ENCODE data around the gene CSNK2A3. TPM values are rescaled to one million over a fixed set of nuclear protein-coding genes. Genes with fewer than 3 reads are reported as not detected.

The CSNK2A3 gene
- total and polyA plus RNA-seq, 8 donors: 0.19 to 1.1 (median 0.54) TPM; not detected in 1

DNA sequence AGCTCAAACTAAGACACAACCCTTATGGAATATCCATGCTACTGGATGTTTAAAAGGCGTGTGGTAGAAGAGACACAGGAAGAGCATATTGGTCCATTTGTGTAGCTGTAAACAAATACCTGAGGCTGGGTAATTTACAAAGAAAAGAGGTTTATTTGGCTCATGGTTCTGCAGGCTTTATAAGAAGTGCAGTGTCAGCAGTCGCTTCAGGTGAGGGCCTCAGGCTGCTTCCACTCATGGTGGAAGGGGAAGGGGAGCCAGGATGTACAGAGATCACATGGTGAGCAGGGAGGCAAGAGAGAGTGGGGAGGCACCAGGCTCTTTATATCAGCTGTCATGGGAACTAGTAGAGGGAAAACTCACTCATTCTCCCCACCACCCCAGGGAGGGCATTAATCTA, 31.8 kb upstream of the CSNK2A3 start:
- DNase-seq (no peak), FAIRE-seq (no peak), ATAC-seq (no peak)
- H3K4me3 ChIP-seq: no peak overlapping the region
- 96 to 97% methylated on average over 2 of the region's 2 CpGs for WGBS, 2 donors
- no peaks in the 10 kb centered on the region for H3K4me1 ChIP-seq
- intact Hi-C loops (cut with DNase I): no loop called here
- H3K36me3 ChIP-seq: no peaks in the 10 kb centered on the region
- no peaks in the 10 kb centered on the region for H3K9me3 ChIP-seq
- TF ChIP-seq, protein P1, sequence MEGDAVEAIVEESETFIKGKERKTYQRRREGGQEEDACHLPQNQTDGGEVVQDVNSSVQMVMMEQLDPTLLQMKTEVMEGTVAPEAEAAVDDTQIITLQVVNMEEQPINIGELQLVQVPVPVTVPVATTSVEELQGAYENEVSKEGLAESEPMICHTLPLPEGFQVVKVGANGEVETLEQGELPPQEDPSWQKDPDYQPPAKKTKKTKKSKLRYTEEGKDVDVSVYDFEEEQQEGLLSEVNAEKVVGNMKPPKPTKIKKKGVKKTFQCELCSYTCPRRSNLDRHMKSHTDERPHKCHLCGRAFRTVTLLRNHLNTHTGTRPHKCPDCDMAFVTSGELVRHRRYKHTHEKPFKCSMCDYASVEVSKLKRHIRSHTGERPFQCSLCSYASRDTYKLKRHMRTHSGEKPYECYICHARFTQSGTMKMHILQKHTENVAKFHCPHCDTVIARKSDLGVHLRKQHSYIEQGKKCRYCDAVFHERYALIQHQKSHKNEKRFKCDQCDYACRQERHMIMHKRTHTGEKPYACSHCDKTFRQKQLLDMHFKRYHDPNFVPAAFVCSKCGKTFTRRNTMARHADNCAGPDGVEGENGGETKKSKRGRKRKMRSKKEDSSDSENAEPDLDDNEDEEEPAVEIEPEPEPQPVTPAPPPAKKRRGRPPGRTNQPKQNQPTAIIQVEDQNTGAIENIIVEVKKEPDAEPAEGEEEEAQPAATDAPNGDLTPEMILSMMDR (IDR thresholded peaks at IDR 0.05): no peak
- no peak overlapping the region for H3K27ac ChIP-seq
- H3K27me3 ChIP-seq: no peaks in the 10 kb centered on the region

GRCh38 chr11:11383995-11384394, 30.9 kb upstream of the CSNK2A3 start:
- no peak for DNase-seq
- H3K4me1 ChIP-seq: no peaks in the 10 kb centered on the region
- H3K27me3 ChIP-seq: no peaks in the 10 kb centered on the region
- H3K9me3 ChIP-seq: no peaks in the 10 kb centered on the region
- intact Hi-C loops (cut with DNase I): no loop called here
- no peak overlapping the region for H3K4me3 ChIP-seq
- TF ChIP-seq, protein P1 (IDR thresholded peaks at IDR 0.05): no peak
- no peak for FAIRE-seq
- ATAC-seq: no peak
- 93% methylated on average over 2 of the region's 2 CpGs for WGBS, 2 donors
- no peak overlapping the region for H3K27ac ChIP-seq
- no peaks in the 10 kb centered on the region for H3K36me3 ChIP-seq

- 71 to 73% methylated on average over 7 of the region's 7 CpGs for WGBS, 2 donors
- intact Hi-C loops (cut with DNase I): no loop called here
- no peak for ATAC-seq
These were observed 29.9 kb upstream of the CSNK2A3 start for GRCh38 chr11:11382858-11383532.

DNA sequence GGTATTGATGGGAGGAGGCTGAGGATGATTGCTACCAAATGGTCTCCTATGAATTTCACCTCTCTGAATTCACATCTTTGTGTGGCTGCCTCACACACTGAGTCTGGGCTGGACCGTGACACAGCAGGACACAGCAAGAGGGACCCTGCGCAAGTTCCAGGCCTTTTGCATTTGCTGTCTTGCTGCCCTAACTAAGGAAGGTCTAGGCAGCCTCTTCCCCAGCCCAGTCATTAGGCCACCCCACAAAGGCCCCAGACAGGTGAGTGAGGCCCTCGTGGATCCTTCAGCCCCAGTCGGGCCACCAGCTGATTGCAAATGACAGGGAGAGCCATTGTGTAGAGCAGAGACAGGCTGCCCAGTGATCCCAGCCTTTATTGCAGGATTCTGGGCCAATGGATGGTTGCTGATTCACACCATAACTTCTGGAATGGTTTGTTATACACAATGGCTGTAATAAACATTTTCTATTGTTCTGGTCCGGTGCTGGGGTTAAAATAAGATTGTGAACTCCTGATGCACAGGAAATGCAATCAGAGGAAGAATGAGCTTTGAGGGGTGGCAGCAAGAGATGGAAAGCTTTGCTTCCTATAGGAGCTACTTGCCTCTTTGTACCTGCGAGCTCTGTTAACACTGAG, 28.5 kb upstream of the CSNK2A3 start:
- no peak overlapping the region for H3K27ac ChIP-seq

More at GRCh38 chr11:11382858-11383532, 29.9 kb upstream of the CSNK2A3 start:
- TF ChIP-seq, protein P1 (IDR thresholded peaks at IDR 0.05): no peak
- no peak for DNase-seq
- Histone ChIP-seq H3K27me3 (no peaks in the 10 kb centered on the region), H3K9me3 (no peaks in the 10 kb centered on the region), H3K36me3 (no peaks in the 10 kb centered on the region), H3K27ac (no peak overlapping the region), H3K4me1 (no peaks in the 10 kb centered on the region), H3K4me3 (no peak overlapping the region)
- FAIRE-seq: no peak

More for the DNA sequence above, 28.5 kb upstream of the CSNK2A3 start:
- FAIRE-seq (no peak), DNase-seq (no peak), ATAC-seq (no peak)
- Histone ChIP-seq H3K36me3 (no peaks in the 10 kb centered on the region), H3K4me3 (no peak overlapping the region), H3K4me1 (no peaks in the 10 kb centered on the region), H3K27me3 (no peaks in the 10 kb centered on the region), H3K9me3 (no peaks in the 10 kb centered on the region)
- WGBS, 2 donors: 78 to 82% methylated on average over 6 of the region's 6 CpGs
- intact Hi-C loops (cut with DNase I): no loop called here
- TF ChIP-seq, protein P1 (IDR thresholded peaks at IDR 0.05): no peak

Measured in pancreas (tissue), 10 donors.